Measurements from ENCODE around the gene ABLIM2. TPM values are rescaled to one million over a fixed set of nuclear protein-coding genes. Genes with fewer than 3 reads are reported as not detected.

The ABLIM2 gene
- polyA plus RNA-seq, 3 donors: 0.21 TPM; not detected in 2

DNA sequence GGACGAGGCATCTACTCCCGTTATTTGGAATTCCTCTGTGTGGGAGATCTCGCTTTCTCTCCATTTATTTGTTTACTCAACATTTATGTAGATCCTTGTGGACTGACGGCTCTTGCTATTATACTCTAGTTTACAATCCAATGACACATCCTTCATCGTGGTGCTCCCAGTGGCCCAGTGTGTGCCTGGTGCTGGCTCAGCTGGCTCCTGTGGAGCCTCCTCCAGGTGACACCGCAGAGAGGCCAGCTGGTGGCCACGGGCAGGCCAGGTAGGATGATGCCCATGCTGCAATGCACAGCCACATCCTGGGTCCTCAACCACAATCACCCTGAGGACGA is 134.9 kb downstream of the ABLIM2 start:
- 77% methylated on average over 5 of the region's 8 CpGs for WGBS (ENCODE audit: insufficient coverage)

DNA sequence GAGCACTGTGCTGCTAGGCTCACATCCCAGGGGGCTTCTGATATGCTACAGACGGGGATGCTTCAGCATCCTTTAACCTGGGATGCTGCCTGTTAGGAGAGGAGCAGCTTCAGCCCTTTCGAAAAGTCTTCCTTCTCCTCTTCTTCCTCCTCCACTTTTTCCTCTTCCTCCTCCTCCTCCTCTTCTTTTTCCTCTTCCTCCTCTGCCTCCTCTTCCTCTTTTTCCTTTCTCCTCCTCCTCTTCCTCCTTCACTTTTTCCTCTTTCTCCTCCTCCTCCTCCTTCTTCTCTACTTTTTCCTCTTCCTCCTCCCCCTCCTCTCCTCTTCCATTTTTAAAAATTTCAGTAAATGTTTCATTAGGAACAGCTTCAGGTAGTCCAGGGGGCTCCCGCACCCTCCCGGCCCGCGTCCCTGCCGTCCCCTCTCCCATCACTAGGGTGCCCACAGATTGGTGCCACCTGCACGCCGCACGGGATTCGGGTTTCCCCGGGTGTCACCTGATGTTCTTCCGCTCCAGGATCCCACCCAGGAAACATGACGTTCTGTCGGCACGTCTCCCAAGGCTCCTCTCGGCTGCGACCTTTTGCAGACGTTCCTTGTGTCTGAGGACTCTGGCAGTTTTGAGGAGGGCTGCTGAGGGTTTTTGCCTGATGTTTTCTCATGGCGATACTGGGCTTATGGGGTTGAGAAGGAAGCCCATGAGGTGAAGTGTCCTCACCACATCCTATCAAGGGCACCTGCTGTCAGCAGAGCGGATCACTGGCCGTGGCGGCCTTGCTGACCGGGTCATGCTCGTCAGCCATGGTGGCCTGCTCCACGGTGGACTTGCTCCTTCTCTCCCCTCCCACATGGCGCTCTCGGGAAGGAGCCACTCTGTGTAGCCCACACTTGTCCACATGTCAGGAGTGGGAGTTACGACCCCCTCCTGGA is 135.6 kb downstream of the ABLIM2 start:
- intact Hi-C loops (cut with micrococcal nuclease): no loop called here
- Mint-ChIP-seq H3K27me3 (ENCODE audit: low read depth in 3 of 3) (peaks cover 4 to 12% (median 6%) of the 10 kb centered on the region in 3 donors), H3K4me1 (no peaks in the 10 kb centered on the region), H3K4me3 (no peak overlapping the region), H3K36me3 (no peaks in the 10 kb centered on the region), H3K9me3 (peaks cover 0 to 1% (median 0%) of the 10 kb centered on the region in 7 donors), H3K27ac (no peak overlapping the region)
- no peaks in the 10 kb centered on the region for H3K79me2 ChIP-seq (ENCODE audit: insufficient read depth, low read length)
- H2AFZ ChIP-seq (ENCODE audit: insufficient read depth, low read depth, low read length, poor library complexity, severe bottlenecking): no peak overlapping the region
- no peaks in the 10 kb centered on the region for H4K20me1 ChIP-seq (ENCODE audit: insufficient read depth, low read length)
- no peak overlapping the region for H3K4me3 ChIP-seq (replicated peaks in 1 of 3; ENCODE audit: low read depth in 2 of 3, low read length in 3 of 3)
- TF ChIP-seq, protein P1, sequence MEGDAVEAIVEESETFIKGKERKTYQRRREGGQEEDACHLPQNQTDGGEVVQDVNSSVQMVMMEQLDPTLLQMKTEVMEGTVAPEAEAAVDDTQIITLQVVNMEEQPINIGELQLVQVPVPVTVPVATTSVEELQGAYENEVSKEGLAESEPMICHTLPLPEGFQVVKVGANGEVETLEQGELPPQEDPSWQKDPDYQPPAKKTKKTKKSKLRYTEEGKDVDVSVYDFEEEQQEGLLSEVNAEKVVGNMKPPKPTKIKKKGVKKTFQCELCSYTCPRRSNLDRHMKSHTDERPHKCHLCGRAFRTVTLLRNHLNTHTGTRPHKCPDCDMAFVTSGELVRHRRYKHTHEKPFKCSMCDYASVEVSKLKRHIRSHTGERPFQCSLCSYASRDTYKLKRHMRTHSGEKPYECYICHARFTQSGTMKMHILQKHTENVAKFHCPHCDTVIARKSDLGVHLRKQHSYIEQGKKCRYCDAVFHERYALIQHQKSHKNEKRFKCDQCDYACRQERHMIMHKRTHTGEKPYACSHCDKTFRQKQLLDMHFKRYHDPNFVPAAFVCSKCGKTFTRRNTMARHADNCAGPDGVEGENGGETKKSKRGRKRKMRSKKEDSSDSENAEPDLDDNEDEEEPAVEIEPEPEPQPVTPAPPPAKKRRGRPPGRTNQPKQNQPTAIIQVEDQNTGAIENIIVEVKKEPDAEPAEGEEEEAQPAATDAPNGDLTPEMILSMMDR (IDR thresholded peaks at IDR 0.05): no peak
- no peaks in the 10 kb centered on the region for H3K9me3 ChIP-seq (replicated peaks in 1 of 2; ENCODE audit: control insufficient read depth in 1 of 2, insufficient read depth in 1 of 2, low read length in 2 of 2)
- no peaks in the 10 kb centered on the region for H3K4me1 ChIP-seq (ENCODE audit: control insufficient read depth in 1 of 2, insufficient read depth in 2 of 2, low read length in 2 of 2)
- no peaks in the 10 kb centered on the region for H3K36me3 ChIP-seq (replicated peaks in 1 of 2; ENCODE audit: control insufficient read depth in 1 of 2, insufficient read depth in 2 of 2, low read length in 2 of 2)
- H3K27me3 ChIP-seq (ENCODE audit: control insufficient read depth in 2 of 2, insufficient read depth in 2 of 2, low read length in 2 of 2): peaks cover 0 to 5% of the 10 kb centered on the region in 2 donors
- no peak overlapping the region for H3K4me2 ChIP-seq (replicated peaks; ENCODE audit: extremely low read depth, low read length, poor library complexity, severe bottlenecking)
- WGBS (ENCODE audit: insufficient coverage): 94% methylated on average over 20 of the region's 29 CpGs
- DNase-seq: no peak
- no peak overlapping the region for H3K27ac ChIP-seq (ENCODE audit: low read depth in 1 of 2, low read length in 2 of 2)
- H3K9ac ChIP-seq (ENCODE audit: insufficient read depth, low read length, poor library complexity, severe bottlenecking): no peak overlapping the region

More for the DNA sequence above, 134.9 kb downstream of the ABLIM2 start:
- Mint-ChIP-seq H3K27ac (no peak overlapping the region), H3K4me3 (no peak overlapping the region), H3K27me3 (ENCODE audit: low read depth in 3 of 3) (peaks cover 6 to 13% (median 7%) of the 10 kb centered on the region in 3 donors), H3K4me1 (no peaks in the 10 kb centered on the region), H3K9me3 (peaks cover 0 to 3% (median 0%) of the 10 kb centered on the region in 7 donors), H3K36me3 (no peaks in the 10 kb centered on the region)
- intact Hi-C loops (cut with micrococcal nuclease): no loop called here
- Histone ChIP-seq H3K36me3 (replicated peaks in 1 of 2; ENCODE audit: control insufficient read depth in 1 of 2, insufficient read depth in 2 of 2, low read length in 2 of 2) (no peaks in the 10 kb centered on the region), H3K27me3 (ENCODE audit: control insufficient read depth in 2 of 2, insufficient read depth in 2 of 2, low read length in 2 of 2) (peaks cover 0 to 5% of the 10 kb centered on the region in 2 donors), H3K4me3 (replicated peaks in 1 of 3; ENCODE audit: low read depth in 2 of 3, low read length in 3 of 3) (no peak overlapping the region), H3K79me2 (ENCODE audit: insufficient read depth, low read length) (no peaks in the 10 kb centered on the region), H3K4me2 (replicated peaks; ENCODE audit: extremely low read depth, low read length, poor library complexity, severe bottlenecking) (no peak overlapping the region), H2AFZ (ENCODE audit: insufficient read depth, low read depth, low read length, poor library complexity, severe bottlenecking) (no peak overlapping the region), H3K4me1 (ENCODE audit: control insufficient read depth in 1 of 2, insufficient read depth in 2 of 2, low read length in 2 of 2) (no peaks in the 10 kb centered on the region), H3K9me3 (replicated peaks in 1 of 2; ENCODE audit: control insufficient read depth in 1 of 2, insufficient read depth in 1 of 2, low read length in 2 of 2) (no peaks in the 10 kb centered on the region), H3K9ac (ENCODE audit: insufficient read depth, low read length, poor library complexity, severe bottlenecking) (no peak overlapping the region), H3K27ac (ENCODE audit: low read depth in 1 of 2, low read length in 2 of 2) (no peak overlapping the region), H4K20me1 (ENCODE audit: insufficient read depth, low read length) (no peaks in the 10 kb centered on the region)
- TF ChIP-seq, protein P1 (IDR thresholded peaks at IDR 0.05): no peak
- no peak for DNase-seq
